B cell (primary cell): Measurements from ENCODE around the gene ABCB7. TPM values are rescaled to one million over a fixed set of nuclear protein-coding genes. Genes with fewer than 3 reads are reported as not detected.

Experiments
- ATAC-seq: fragments of 200-7000 bp; cut with Tn5 transposase; one replicate; pipeline ENCODE4 v1.10.0; 2021; ENCODE audit warnings: low read depth, mild to moderate bottlenecking, moderate number of reproducible peaks, moderate library complexity
- CTCF ChIA-PET: fragments of 350-600 bp; sonication (Branson Sonifier 250); formaldehyde crosslinking; loops from one replicate; lab custom pipeline; 2021; ENCODE audit warnings: antibody characterized with exemption, inconsistent platforms; lab: Charles Lee
- POLR2A ChIA-PET: fragments of 350-600 bp; sonication (Branson Sonifier 250); formaldehyde crosslinking; loops from one replicate; lab custom pipeline; 2021; ENCODE audit warnings: antibody characterized with exemption; lab: Charles Lee
- DNase-seq: peaks from one replicate; pipeline ENCODE4 v3.0.0; 2013
- H2AFZ ChIP-seq: 2 replicates; pipeline ENCODE4 v1.6.1; 2012; ENCODE audit warnings: mild to moderate bottlenecking, low read depth, low read length; ENCODE audit not compliant: insufficient read depth, poor library complexity, severe bottlenecking
- H3K27ac ChIP-seq, 2 donors: 1 replicate in 1 of 2; 2 replicates in 1 of 2; pipeline ENCODE4 v1.5.1; 2012 to 2013; ENCODE audit warnings: low read length in 2 of 2, mild to moderate bottlenecking in 2 of 2, moderate library complexity in 1 of 2
- H3K27me3 ChIP-seq, 4 experiments: fragments of 200-600 bp in 1 of 4; sonication (generic) in 1 of 4; replicated peaks in 1 of 4; 1 replicate in 2 of 4; 2 replicates in 2 of 4; pipeline versions ENCODE4 v1.6.1 to v1.7.0; 2013 to 2016; ENCODE audit warnings: low read length in 3 of 4, mild to moderate bottlenecking in 2 of 4, mixed read lengths in 1 of 4, moderate library complexity in 1 of 4; ENCODE audit not compliant: insufficient read depth in 4 of 4, control insufficient read depth in 3 of 4; ENCODE audit errors: control extremely low read depth in 1 of 4
- H3K36me3 ChIP-seq, 2 experiments: replicated peaks in 1 of 2; 1 replicate in 1 of 2; 2 replicates in 1 of 2; pipeline versions ENCODE4 v1.6.1 to v1.7.1; 2013; ENCODE audit warnings: low read length in 1 of 2; ENCODE audit not compliant: insufficient read depth in 2 of 2, control insufficient read depth in 1 of 2; ENCODE audit errors: control extremely low read depth in 1 of 2, extremely low read depth in 1 of 2
- H3K4me1 ChIP-seq, 2 donors: fragments of 200-600 bp in 1 of 2; sonication (generic) in 1 of 2; 1 replicate in 1 of 2; 2 replicates in 1 of 2; pipeline versions ENCODE4 v1.5.1 to v1.6.1; 2013 to 2017; ENCODE audit warnings: low read length in 2 of 2; ENCODE audit not compliant: control insufficient read depth in 2 of 2, insufficient read depth in 2 of 2
- H3K4me2 ChIP-seq: replicated peaks from 2 replicates; pipeline ENCODE3; 2012; ENCODE audit warnings: mild to moderate bottlenecking, low read depth, low read length; ENCODE audit not compliant: poor library complexity, severe bottlenecking
- H3K4me3 ChIP-seq, 5 experiments: fragments of 200-600 bp in 1 of 5; sonication (generic) in 1 of 5; 1 replicate in 3 of 5; 2 replicates in 2 of 5; pipeline versions ENCODE4 v1.5.1 to v1.7.0; 2011 to 2016; ENCODE audit warnings: low read length in 4 of 5, mild to moderate bottlenecking in 4 of 5, low read depth in 2 of 5, control low read depth in 1 of 5, moderate library complexity in 1 of 5; ENCODE audit not compliant: insufficient read depth in 1 of 5; ENCODE audit errors: control extremely low read depth in 1 of 5, extremely low read depth in 1 of 5
- H3K79me2 ChIP-seq: fragments of 200-600 bp; sonication (generic); one replicate; pipeline ENCODE4 v1.6.0; 2016; ENCODE audit warnings: low read length; ENCODE audit not compliant: control insufficient read depth, insufficient read depth
- H3K9ac ChIP-seq: fragments of 200-600 bp; sonication (generic); 2 replicates; pipeline ENCODE4 v1.6.1; 2017; ENCODE audit warnings: mild to moderate bottlenecking, low read length, moderate library complexity
- H3K9me3 ChIP-seq, 3 donors: one replicate each; pipeline versions ENCODE4 v1.6.1 to v1.7.1; 2013; ENCODE audit warnings: low read length in 2 of 3; ENCODE audit not compliant: control insufficient read depth in 2 of 3, insufficient read depth in 1 of 3; ENCODE audit errors: control extremely low read depth in 1 of 3
- H4K20me1 ChIP-seq: 2 replicates; pipeline ENCODE4 v1.6.0; 2012; ENCODE audit warnings: mild to moderate bottlenecking, low read length; ENCODE audit not compliant: insufficient read depth, control insufficient read depth, poor library complexity, severe bottlenecking
- H3K27ac Mint-ChIP-seq: one replicate; pipeline ENCODE4 v1.8.0; 2021; ENCODE audit warnings: mixed read lengths
- H3K27me3 Mint-ChIP-seq: one replicate; pipeline ENCODE4 v1.8.0; 2021; ENCODE audit warnings: mixed read lengths
- H3K4me1 Mint-ChIP-seq: one replicate; pipeline ENCODE4 v1.8.0; 2021; ENCODE audit warnings: mixed read lengths
- H3K4me3 Mint-ChIP-seq: one replicate; pipeline ENCODE4 v1.8.0; 2021; ENCODE audit warnings: mixed read lengths
- H3K9me3 Mint-ChIP-seq: one replicate; pipeline ENCODE4 v1.8.0; 2022; ENCODE audit warnings: mixed read lengths; ENCODE audit not compliant: insufficient read depth
- CTCF ChIP-seq: fragments of 200-600 bp; IDR thresholded peaks from one replicate; pipeline ENCODE4 v1.8.0; 2022; ENCODE audit warnings: antibody characterized with exemption, mild to moderate bottlenecking
- EZH2 ChIP-seq: IDR thresholded peaks from 2 replicates; pipeline ENCODE4 v1.6.1; 2012; ENCODE audit warnings: borderline replicate concordance, low read depth, mild to moderate bottlenecking, moderate library complexity, low read length; ENCODE audit not compliant: insufficient read depth, poor library complexity, severe bottlenecking
- WGBS: methylation state at CpG from one replicate; pipeline ENCODE4 v1.1.5; 2013; ENCODE audit warnings: missing lambda C conversion rate; ENCODE audit not compliant: insufficient coverage; 5-methylcytosine and 5-hydroxymethylcytosine counted together
- intact Hi-C: fragments of 100-400 bp; cut with micrococcal nuclease; formaldehyde crosslinking; loops from one replicate; pipeline ENCODE4 v1.10.0; 2022
- polyA plus RNA-seq: library from polyadenylated mRNA; depleted of rRNA; stranded (reverse); fragments of >200 nt; gene quantifications from 2 replicates; pipeline ENCODE4 v1.2.3, GENCODE V29; 2012
- total RNA-seq, 2 donors: library from RNA; stranded (reverse); fragments of 120-200 nt in 1 of 2; gene quantifications; 1 replicate in 1 of 2; 2 replicates in 1 of 2; pipeline versions ENCODE4 v1.2.3 to v1.2.4, GENCODE V29; 2013 to 2022

The ABCB7 gene
- total and polyA plus RNA-seq, 2 donors (not counting 1 experiment from before 2014, with no cell fraction given) = 17.8 to 34.7 TPM

DNA sequence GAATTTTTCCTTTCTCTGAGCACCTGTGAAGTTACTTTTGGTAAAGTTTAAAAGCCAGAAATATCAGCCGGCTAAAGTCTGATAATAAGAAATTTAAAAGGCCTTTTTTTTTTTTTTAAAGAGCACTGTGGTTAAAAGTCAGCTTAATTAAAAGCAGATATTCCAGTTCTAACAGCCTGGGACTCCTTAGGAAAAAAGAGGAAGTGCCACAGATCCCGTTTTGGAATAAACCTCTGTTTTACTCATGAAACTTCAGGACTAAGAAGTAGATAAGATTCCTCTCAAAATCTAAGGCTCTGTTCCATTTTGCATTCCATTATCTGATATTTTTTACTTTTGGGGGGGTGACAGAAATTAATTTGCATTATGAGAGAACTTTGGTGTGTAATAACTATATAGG lies 37.8 kb downstream of the ABCB7 start:
- H3K4me3 Mint-ChIP-seq = no peak overlapping the region
- no peak for DNase-seq
- H3K27me3 Mint-ChIP-seq = no peaks in the 10 kb centered on the region
- H3K27ac Mint-ChIP-seq = no peak overlapping the region
- H3K79me2 ChIP-seq = no peaks in the 10 kb centered on the region
- ATAC-seq = no peak
- ChIA-PET CTCF (no interaction called here), POLR2A (no interaction called here)
- H2AFZ ChIP-seq = no peak overlapping the region
- H3K9ac ChIP-seq = no peak overlapping the region
- no CpG with 5 or more reads among the region's 2 CpGs for WGBS
- H3K4me1 Mint-ChIP-seq = peaks cover 5% of the 10 kb centered on the region
- H3K27ac ChIP-seq = no peak overlapping the region
- intact Hi-C loops = no loop called here
- H4K20me1 ChIP-seq = no peaks in the 10 kb centered on the region
- H3K9me3 ChIP-seq = no peaks in the 10 kb centered on the region
- H3K27me3 ChIP-seq = no peaks in the 10 kb centered on the region
- H3K4me3 ChIP-seq = no peak overlapping the region
- H3K9me3 Mint-ChIP-seq = no peaks in the 10 kb centered on the region
- H3K4me1 ChIP-seq = no peaks in the 10 kb centered on the region
- H3K4me2 ChIP-seq = no peak overlapping the region
- no peak for TF ChIP-seq CTCF
- TF ChIP-seq EZH2 = no peak
- no peaks in the 10 kb centered on the region for H3K36me3 ChIP-seq

GRCh38 chrX:75115707-75116413 lies 40.2 kb downstream of the ABCB7 start:
- H3K79me2 ChIP-seq = no peaks in the 10 kb centered on the region
- Mint-ChIP-seq H3K9me3 (no peaks in the 10 kb centered on the region), H3K27ac (no peak overlapping the region), H3K27me3 (no peaks in the 10 kb centered on the region), H3K4me1 (no peaks in the 10 kb centered on the region), H3K4me3 (no peak overlapping the region)
- H3K36me3 ChIP-seq = no peaks in the 10 kb centered on the region
- DNase-seq = no peak
- no peak overlapping the region for H3K4me3 ChIP-seq
- H4K20me1 ChIP-seq = no peaks in the 10 kb centered on the region
- H3K4me2 ChIP-seq = no peak overlapping the region
- no peak overlapping the region for H2AFZ ChIP-seq
- no peaks in the 10 kb centered on the region for H3K27me3 ChIP-seq
- H3K9ac ChIP-seq = no peak overlapping the region
- ChIA-PET CTCF (no interaction called here), POLR2A (no interaction called here)
- no peak overlapping the region for H3K27ac ChIP-seq
- intact Hi-C loops = no loop called here
- H3K9me3 ChIP-seq = no peaks in the 10 kb centered on the region
- 100% methylated on average over 2 of the region's 5 CpGs for WGBS
- TF ChIP-seq EZH2 (no peak), CTCF (no peak)
- ATAC-seq = no peak
- H3K4me1 ChIP-seq = no peaks in the 10 kb centered on the region
